Gastroesophageal sphincter (tissue), 4 donors: ENCODE data around the gene DYNLT3. TPM values are rescaled to one million over a fixed set of nuclear protein-coding genes. Genes with fewer than 3 reads are reported as not detected.

Experiments used
- ATAC-seq: fragments of 150-250 bp; one replicate; pipeline ENCODE4 v1.9.1; 2016; ENCODE audit warnings: mild to moderate bottlenecking, moderate library complexity
- H3K27ac ChIP-seq, 4 donors: fragments of 200-600 bp; sonication (generic) in 3 of 4; 1 replicate in 3 of 4; 2 replicates in 1 of 4; pipeline ENCODE4 v1.5.1; 2016 to 2019
- H3K27me3 ChIP-seq: fragments of 200-600 bp; sonication (generic); one replicate; pipeline ENCODE4 v1.5.1; 2019
- H3K36me3 ChIP-seq, 2 donors: fragments of 200-600 bp; sonication (generic); one replicate each; pipeline ENCODE4 v1.5.1; 2019; ENCODE audit warnings: control low read depth in 1 of 2
- H3K4me1 ChIP-seq, 3 donors: fragments of 200-600 bp; sonication (generic); 1 replicate in 2 of 3; 2 replicates in 1 of 3; pipeline ENCODE4 v1.5.1; 2016 to 2019; ENCODE audit warnings: control low read depth in 2 of 3
- H3K4me3 ChIP-seq, 2 donors: fragments of 200-600 bp; sonication (generic); one replicate each; pipeline ENCODE4 v1.5.1; 2019; ENCODE audit warnings: mild to moderate bottlenecking in 1 of 2, moderate library complexity in 1 of 2
- H3K9me3 ChIP-seq, 3 donors: fragments of 200-600 bp; sonication (generic); one replicate each; pipeline ENCODE4 v1.5.1; 2017 to 2019; ENCODE audit warnings: control low read depth in 2 of 3
- EP300 ChIP-seq: sonication (generic); formaldehyde crosslinking; IDR thresholded peaks from one replicate; pipeline ENCODE4 v1.6.1; 2017; ENCODE audit warnings: antibody characterized with exemption, mild to moderate bottlenecking
- POLR2A ChIP-seq, 2 donors: fragments of 450-650 bp; IDR thresholded peaks; one replicate each; pipeline ENCODE4 v1.6.1; 2017; ENCODE audit warnings: antibody characterized with exemption in 2 of 2, mild to moderate bottlenecking in 2 of 2, moderate library complexity in 1 of 2
- POLR2AphosphoS5 ChIP-seq: sonication (generic); formaldehyde crosslinking; IDR thresholded peaks from one replicate; pipeline ENCODE4 v1.6.1; 2017; ENCODE audit warnings: antibody characterized with exemption
- WGBS, 2 donors: methylation state at CpG; one replicate each; pipeline ENCODE4 v1.1.5; 2018; ENCODE audit warnings: low coverage in 1 of 2; 5-methylcytosine and 5-hydroxymethylcytosine counted together
- total RNA-seq, 4 donors: library from RNA; depleted of rRNA; stranded (reverse); fragments of >200 nt; gene quantifications; one replicate each; pipeline ENCODE4 v1.1.0, GENCODE V29; 2016
- TF ChIP-seq, protein P1 (sequence below), 4 experiments: fragments of 200-600 bp in 2 of 4; fragments of 450-650 bp in 2 of 4; sonication (generic) in 1 of 4; IDR thresholded peaks; one replicate each; pipeline ENCODE4 v1.5.1; 2017 to 2019; ENCODE audit warnings: antibody characterized with exemption in 4 of 4, mild to moderate bottlenecking in 2 of 4, moderate library complexity in 2 of 4

The DYNLT3 gene
- total RNA-seq, 4 donors from 2014 or later, result 39.8 to 71.2 (median 61.1) TPM

GRCh38 chrX:37830371-37830770, 17.0 kb downstream of the DYNLT3 start:
- Histone ChIP-seq H3K27me3 (no peaks in the 10 kb centered on the region), H3K9me3 (no peaks in the 10 kb centered on the region), H3K4me1 (no peaks in the 10 kb centered on the region), H3K36me3 (no peaks in the 10 kb centered on the region), H3K27ac (no peak overlapping the region), H3K4me3 (no peak overlapping the region)
- WGBS, 2 donors, result 50 to 100% methylated on average over 1 of the region's 1 CpG
- ATAC-seq, result no peak
- TF ChIP-seq EP300 (no peak), POLR2AphosphoS5 (no peak), POLR2A (IDR thresholded peaks at IDR 0.05) (no peak)
- TF ChIP-seq, protein P1, sequence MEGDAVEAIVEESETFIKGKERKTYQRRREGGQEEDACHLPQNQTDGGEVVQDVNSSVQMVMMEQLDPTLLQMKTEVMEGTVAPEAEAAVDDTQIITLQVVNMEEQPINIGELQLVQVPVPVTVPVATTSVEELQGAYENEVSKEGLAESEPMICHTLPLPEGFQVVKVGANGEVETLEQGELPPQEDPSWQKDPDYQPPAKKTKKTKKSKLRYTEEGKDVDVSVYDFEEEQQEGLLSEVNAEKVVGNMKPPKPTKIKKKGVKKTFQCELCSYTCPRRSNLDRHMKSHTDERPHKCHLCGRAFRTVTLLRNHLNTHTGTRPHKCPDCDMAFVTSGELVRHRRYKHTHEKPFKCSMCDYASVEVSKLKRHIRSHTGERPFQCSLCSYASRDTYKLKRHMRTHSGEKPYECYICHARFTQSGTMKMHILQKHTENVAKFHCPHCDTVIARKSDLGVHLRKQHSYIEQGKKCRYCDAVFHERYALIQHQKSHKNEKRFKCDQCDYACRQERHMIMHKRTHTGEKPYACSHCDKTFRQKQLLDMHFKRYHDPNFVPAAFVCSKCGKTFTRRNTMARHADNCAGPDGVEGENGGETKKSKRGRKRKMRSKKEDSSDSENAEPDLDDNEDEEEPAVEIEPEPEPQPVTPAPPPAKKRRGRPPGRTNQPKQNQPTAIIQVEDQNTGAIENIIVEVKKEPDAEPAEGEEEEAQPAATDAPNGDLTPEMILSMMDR (IDR thresholded peaks at IDR 0.05), result no peak

GRCh38 chrX:37829721-37830120, 17.6 kb downstream of the DYNLT3 start:
- H3K27ac ChIP-seq, result no peak overlapping the region
- H3K4me3 ChIP-seq, result no peak overlapping the region
- WGBS, 2 donors, result 17 to 50% methylated on average over 1 of the region's 1 CpG
- H3K9me3 ChIP-seq, result no peaks in the 10 kb centered on the region
- ATAC-seq, result no peak
- H3K27me3 ChIP-seq, result no peaks in the 10 kb centered on the region
- peaks cover 0 to 5% (median 0%) of the 10 kb centered on the region in 3 donors for H3K4me1 ChIP-seq
- TF ChIP-seq POLR2AphosphoS5 (no peak), EP300 (no peak), POLR2A (IDR thresholded peaks at IDR 0.05) (no peak)
- TF ChIP-seq, protein P1 (IDR thresholded peaks at IDR 0.05), result no peak
- no peaks in the 10 kb centered on the region for H3K36me3 ChIP-seq

DNA sequence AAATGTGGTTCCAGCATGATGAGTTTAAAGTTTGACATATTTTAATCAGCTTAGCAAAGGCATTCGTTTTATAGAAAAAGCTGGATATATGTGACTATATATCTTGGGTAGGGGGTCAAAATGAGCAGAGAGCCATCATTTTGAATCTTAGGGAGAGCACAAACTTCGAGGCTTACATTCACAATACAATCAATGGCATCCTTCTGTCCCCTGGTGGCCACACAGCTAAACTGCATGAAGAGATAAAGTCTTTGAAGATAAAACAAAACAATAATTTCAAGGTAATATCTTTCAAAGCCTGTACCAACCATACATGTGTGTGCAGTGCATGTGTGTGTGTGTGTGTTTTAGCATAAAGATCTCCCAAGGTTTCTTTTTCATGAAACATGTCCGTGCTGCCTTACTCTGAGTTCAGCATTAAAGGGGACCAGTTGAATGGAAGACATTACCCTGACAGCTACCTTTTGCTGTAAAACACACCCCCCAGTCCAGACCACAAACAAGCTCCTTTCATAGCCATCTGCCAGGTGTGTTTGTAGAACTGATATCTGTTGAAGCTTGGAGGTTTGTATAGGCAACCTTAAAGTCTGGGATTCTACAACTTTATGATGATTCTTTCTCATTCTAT, 22.0 kb downstream of the DYNLT3 start:
- Histone ChIP-seq H3K4me3 (no peak overlapping the region), H3K9me3 (no peaks in the 10 kb centered on the region), H3K4me1 (peaks cover 0 to 6% (median 0%) of the 10 kb centered on the region in 3 donors), H3K36me3 (no peaks in the 10 kb centered on the region), H3K27ac (no peak overlapping the region), H3K27me3 (no peaks in the 10 kb centered on the region)
- TF ChIP-seq, protein P1 (IDR thresholded peaks at IDR 0.05), result peak; percentile 77 to 90 (median 84)
- TF ChIP-seq POLR2A (IDR thresholded peaks at IDR 0.05) (no peak), POLR2AphosphoS5 (no peak)
- 0% methylated on average over 2 of the region's 3 CpGs for WGBS, 2 donors
- no peak for ATAC-seq

- ATAC-seq, result no peak
- no CpG with 5 or more reads among the region's 1 CpG for WGBS, 2 donors
- Histone ChIP-seq H3K4me1 (peaks cover 0 to 6% (median 0%) of the 10 kb centered on the region in 3 donors), H3K4me3 (no peak overlapping the region), H3K27ac (no peak overlapping the region), H3K36me3 (no peaks in the 10 kb centered on the region), H3K27me3 (no peaks in the 10 kb centered on the region), H3K9me3 (no peaks in the 10 kb centered on the region)
- TF ChIP-seq, protein P1 (IDR thresholded peaks at IDR 0.05), result no peak
- no peak for TF ChIP-seq POLR2A (IDR thresholded peaks at IDR 0.05)
- no peak for TF ChIP-seq EP300
- no peak for TF ChIP-seq POLR2AphosphoS5
Observed at GRCh38 chrX:37824491-37825214, 22.7 kb downstream of the DYNLT3 start.

- Histone ChIP-seq H3K9me3 (no peaks in the 10 kb centered on the region), H3K27me3 (no peaks in the 10 kb centered on the region), H3K36me3 (no peaks in the 10 kb centered on the region), H3K4me3 (no peak overlapping the region), H3K4me1 (peaks cover 0 to 6% (median 0%) of the 10 kb centered on the region in 3 donors), H3K27ac (no peak overlapping the region)
- 47 to 100% methylated on average over 1 of the region's 1 CpG for WGBS, 2 donors
- no peak for TF ChIP-seq EP300
- TF ChIP-seq, protein P1 (IDR thresholded peaks at IDR 0.05), result no peak
- no peak for TF ChIP-seq POLR2A (IDR thresholded peaks at IDR 0.05)
- TF ChIP-seq POLR2AphosphoS5, result no peak
- ATAC-seq, result no peak
Observed at GRCh38 chrX:37820646-37821045, 26.7 kb downstream of the DYNLT3 start.
